Measurements from ENCODE around the gene ZNF598. TPM values are rescaled to one million over a fixed set of nuclear protein-coding genes. Genes with fewer than 3 reads are reported as not detected.

The ZNF598 gene
- total RNA-seq, 1 donor from 2014 or later, result 46.0 TPM

- Histone ChIP-seq H3K4me2 (ENCODE audit: low read length) (peak overlapping the region; percentile 15), H2AFZ (ENCODE audit: low read depth, low read length) (no peak overlapping the region), H3K9ac (ENCODE audit: low read length) (no peak overlapping the region), H3K36me3 (ENCODE audit: insufficient read depth, low read length) (peaks cover 2% of the 10 kb centered on the region), H4K20me1 (ENCODE audit: insufficient read depth, low read length) (peaks cover 81% of the 10 kb centered on the region), H3K9me3 (ENCODE audit: insufficient read depth, low read depth, low read length) (no peaks in the 10 kb centered on the region), H3K27me3 (ENCODE audit: insufficient read depth, low read length) (no peaks in the 10 kb centered on the region), H3K4me1 (ENCODE audit: insufficient read depth, low read length) (peaks cover 34% of the 10 kb centered on the region), H3K4me3 (ENCODE audit: insufficient read depth, low read depth, low read length) (no peak overlapping the region), H3K79me2 (ENCODE audit: insufficient read depth, low read length) (peaks cover 87% of the 10 kb centered on the region), H3K27ac (ENCODE audit: low read depth, low read length) (no peak overlapping the region)
- Mint-ChIP-seq H3K27ac (ENCODE audit: unreplicated experiment) (no peak overlapping the region), H3K4me1 (ENCODE audit: low read depth, unreplicated experiment) (peaks cover 18% of the 10 kb centered on the region), H3K4me3 (ENCODE audit: unreplicated experiment) (no peak overlapping the region), H3K9me3 (ENCODE audit: unreplicated experiment) (no peaks in the 10 kb centered on the region), H3K27me3 (ENCODE audit: low read depth, unreplicated experiment) (no peaks in the 10 kb centered on the region), H3K36me3 (ENCODE audit: low read depth, unreplicated experiment) (peaks cover 5% of the 10 kb centered on the region)
- DNase-seq (ENCODE audit: low read depth) (no peak), FAIRE-seq (no peak)
- no peak for TF ChIP-seq EZH2 (IDR thresholded peaks at IDR 0.05; ENCODE audit: insufficient read depth, low read length)
- TF ChIP-seq CTCF (IDR thresholded peaks at IDR 0.05; ENCODE audit: insufficient read depth, low read depth, low read length), result no peak
These were observed 4.7 kb downstream of the ZNF598 start for GRCh38 chr16:2004795-2005517.

- peaks cover 82% of the 10 kb centered on the region for H4K20me1 ChIP-seq (ENCODE audit: insufficient read depth, low read length)
- peak; percentile 50 for DNase-seq (ENCODE audit: low read depth)
- Mint-ChIP-seq H3K9me3 (ENCODE audit: unreplicated experiment) (no peaks in the 10 kb centered on the region), H3K4me1 (ENCODE audit: low read depth, unreplicated experiment) (peaks cover 18% of the 10 kb centered on the region), H3K27ac (ENCODE audit: unreplicated experiment) (peak overlapping the region; percentile 41), H3K4me3 (ENCODE audit: unreplicated experiment) (no peak overlapping the region), H3K36me3 (ENCODE audit: low read depth, unreplicated experiment) (peaks cover 5% of the 10 kb centered on the region), H3K27me3 (ENCODE audit: low read depth, unreplicated experiment) (no peaks in the 10 kb centered on the region)
- no peak overlapping the region for H2AFZ ChIP-seq (ENCODE audit: low read depth, low read length)
- no peaks in the 10 kb centered on the region for H3K27me3 ChIP-seq (ENCODE audit: insufficient read depth, low read length)
- H3K4me1 ChIP-seq (ENCODE audit: insufficient read depth, low read length), result peaks cover 32% of the 10 kb centered on the region
- no peak overlapping the region for H3K9ac ChIP-seq (ENCODE audit: low read length)
- H3K4me3 ChIP-seq (ENCODE audit: insufficient read depth, low read depth, low read length), result no peak overlapping the region
- no peak for TF ChIP-seq EZH2 (IDR thresholded peaks at IDR 0.05; ENCODE audit: insufficient read depth, low read length)
- TF ChIP-seq CTCF (IDR thresholded peaks at IDR 0.05; ENCODE audit: insufficient read depth, low read depth, low read length), result peak; percentile 66
- peak overlapping the region; percentile 68 for H3K4me2 ChIP-seq (ENCODE audit: low read length)
- no peaks in the 10 kb centered on the region for H3K9me3 ChIP-seq (ENCODE audit: insufficient read depth, low read depth, low read length)
- H3K36me3 ChIP-seq (ENCODE audit: insufficient read depth, low read length), result peaks cover 2% of the 10 kb centered on the region
- no peak overlapping the region for H3K27ac ChIP-seq (ENCODE audit: low read depth, low read length)
- FAIRE-seq, result peak; percentile 62
- peaks cover 80% of the 10 kb centered on the region for H3K79me2 ChIP-seq (ENCODE audit: insufficient read depth, low read length)
These were observed 5.6 kb downstream of the ZNF598 start for GRCh38 chr16:2003827-2004641.

All from astrocyte (in vitro differentiated cells and primary cell).